Fibroblast of gingiva (primary cell): ENCODE data around the gene CNDP1.
"Not testable (repeated sequence)": the region's sequence is repeated elsewhere in the genome, so short reads cannot be mapped to it uniquely, and the experiment has no call there.

Source experiments
- DNase-seq: peaks from one replicate; pipeline ENCODE4 v3.0.0-alpha.2; 2011; ENCODE audit warnings: low read depth

CNDP1 gene

GRCh38 chr18:74546007-74546406 is 11.7 kb downstream of the CNDP1 start:
- no peak for DNase-seq

GRCh38 chr18:74546751-74547530 is 12.6 kb downstream of the CNDP1 start:
- DNase-seq = peak; percentile 7

- no peak for DNase-seq
Measured at GRCh38 chr18:74547860-74548259, 13.6 kb downstream of the CNDP1 start.

GRCh38 chr18:74549591-74550104 is 15.3 kb downstream of the CNDP1 start:
- DNase-seq = no peak

- no peak for DNase-seq
Measured at GRCh38 chr18:74550886-74551285, 16.6 kb downstream of the CNDP1 start.

- DNase-seq = no peak
Measured at GRCh38 chr18:74551452-74551851, 17.2 kb downstream of the CNDP1 start.

GRCh38 chr18:74551936-74552555 is 17.7 kb downstream of the CNDP1 start:
- peak; percentile 68 for DNase-seq

- DNase-seq = no peak
Measured at GRCh38 chr18:74556126-74556525, 21.8 kb downstream of the CNDP1 start.

GRCh38 chr18:74558096-74558495 is 23.8 kb downstream of the CNDP1 start:
- no peak for DNase-seq

GRCh38 chr18:74562131-74562730 is 27.9 kb downstream of the CNDP1 start:
- DNase-seq = no peak

- no peak for DNase-seq
Measured at GRCh38 chr18:74562775-74563174, 28.5 kb downstream of the CNDP1 start.

- no peak for DNase-seq
Measured at GRCh38 chr18:74563999-74564398, 29.7 kb downstream of the CNDP1 start.

- not testable (repeated sequence) for DNase-seq
Measured at GRCh38 chr18:74565164-74565563, 30.9 kb downstream of the CNDP1 start.

GRCh38 chr18:74565993-74566392 is 31.7 kb downstream of the CNDP1 start:
- DNase-seq = not testable (repeated sequence)

GRCh38 chr18:74567822-74568221 is 33.5 kb downstream of the CNDP1 start:
- no peak for DNase-seq

GRCh38 chr18:74569401-74569800 is 35.1 kb downstream of the CNDP1 start:
- DNase-seq = no peak

GRCh38 chr18:74570266-74570665 is 36.0 kb downstream of the CNDP1 start:
- DNase-seq = no peak

GRCh38 chr18:74571895-74572680 is 37.8 kb downstream of the CNDP1 start:
- no peak for DNase-seq

- DNase-seq = no peak
Measured at GRCh38 chr18:74573053-74573452, 38.8 kb downstream of the CNDP1 start.

- no peak for DNase-seq
Measured at GRCh38 chr18:74574916-74575315, 40.6 kb downstream of the CNDP1 start.

- DNase-seq = no peak
Measured at GRCh38 chr18:74577019-74577418, 42.7 kb downstream of the CNDP1 start.

GRCh38 chr18:74579496-74580065 is 45.3 kb downstream of the CNDP1 start:
- DNase-seq = no peak
